GM12865 (cell line): ENCODE measurements around the gene NUP85.

Experiments
- DNase-seq: peaks from one replicate; pipeline ENCODE4 v3.0.0; 2010; ENCODE audit warnings: low read depth
- H3K4me3 ChIP-seq: 2 replicates; pipeline ENCODE4 v1.5.1; 2011; ENCODE audit warnings: mild to moderate bottlenecking, low read depth, low read length, control low read depth
- TF ChIP-seq, protein P1 (sequence below): IDR thresholded peaks from 2 replicates; pipeline ENCODE4 v1.5.1; 2011; ENCODE audit warnings: low read length, control low read depth, low read depth, inconsistent platforms; ENCODE audit not compliant: insufficient read depth; ENCODE audit errors: missing control alignments

NUP85 gene

DNA sequence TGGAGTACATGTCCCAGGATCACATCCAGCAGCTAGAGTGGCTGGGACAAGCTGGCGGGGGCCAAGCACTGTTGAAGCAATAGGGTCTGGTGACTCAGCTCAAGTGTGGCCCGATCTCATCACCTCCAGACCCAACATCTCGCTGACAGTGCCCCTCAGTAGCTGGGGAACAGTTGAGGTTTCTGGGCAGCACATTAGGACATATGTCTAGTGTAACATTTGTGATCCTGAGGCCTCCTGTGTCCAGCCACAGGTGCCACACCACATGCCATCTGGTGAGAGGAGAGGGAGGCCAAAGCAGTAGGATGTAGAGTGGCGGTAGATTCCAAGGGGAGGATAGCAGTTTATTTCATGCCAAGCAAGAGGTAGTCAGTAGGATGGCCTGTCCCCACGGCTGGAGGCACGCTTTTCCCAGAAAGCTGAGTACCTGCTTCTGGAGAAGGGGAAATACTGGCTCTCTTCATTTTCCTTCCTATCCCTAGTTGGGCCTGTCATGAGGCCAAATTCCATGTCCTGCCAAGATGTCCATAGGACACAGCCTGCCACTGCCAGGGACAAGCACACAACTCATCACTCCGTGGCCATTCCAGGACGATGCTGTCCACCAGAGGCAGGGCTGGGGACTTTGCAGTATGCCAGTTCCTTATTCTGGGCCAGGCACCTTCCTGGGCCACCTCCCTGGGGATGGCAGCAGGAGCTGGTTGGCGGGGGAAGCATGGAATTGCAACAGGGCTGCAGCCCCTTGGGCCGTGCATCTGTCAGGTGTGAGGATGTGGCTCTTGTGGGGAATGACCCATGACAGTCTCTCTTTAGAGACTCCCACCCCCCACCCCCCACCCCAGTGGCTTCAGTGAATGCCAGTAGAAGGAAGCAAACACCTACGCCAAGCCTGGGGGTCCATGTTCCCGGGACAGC, 31.9 kb downstream of the NUP85 start:
- TF ChIP-seq, protein P1, sequence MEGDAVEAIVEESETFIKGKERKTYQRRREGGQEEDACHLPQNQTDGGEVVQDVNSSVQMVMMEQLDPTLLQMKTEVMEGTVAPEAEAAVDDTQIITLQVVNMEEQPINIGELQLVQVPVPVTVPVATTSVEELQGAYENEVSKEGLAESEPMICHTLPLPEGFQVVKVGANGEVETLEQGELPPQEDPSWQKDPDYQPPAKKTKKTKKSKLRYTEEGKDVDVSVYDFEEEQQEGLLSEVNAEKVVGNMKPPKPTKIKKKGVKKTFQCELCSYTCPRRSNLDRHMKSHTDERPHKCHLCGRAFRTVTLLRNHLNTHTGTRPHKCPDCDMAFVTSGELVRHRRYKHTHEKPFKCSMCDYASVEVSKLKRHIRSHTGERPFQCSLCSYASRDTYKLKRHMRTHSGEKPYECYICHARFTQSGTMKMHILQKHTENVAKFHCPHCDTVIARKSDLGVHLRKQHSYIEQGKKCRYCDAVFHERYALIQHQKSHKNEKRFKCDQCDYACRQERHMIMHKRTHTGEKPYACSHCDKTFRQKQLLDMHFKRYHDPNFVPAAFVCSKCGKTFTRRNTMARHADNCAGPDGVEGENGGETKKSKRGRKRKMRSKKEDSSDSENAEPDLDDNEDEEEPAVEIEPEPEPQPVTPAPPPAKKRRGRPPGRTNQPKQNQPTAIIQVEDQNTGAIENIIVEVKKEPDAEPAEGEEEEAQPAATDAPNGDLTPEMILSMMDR, result no peak
- DNase-seq, result no peak
- no peak overlapping the region for H3K4me3 ChIP-seq

DNA sequence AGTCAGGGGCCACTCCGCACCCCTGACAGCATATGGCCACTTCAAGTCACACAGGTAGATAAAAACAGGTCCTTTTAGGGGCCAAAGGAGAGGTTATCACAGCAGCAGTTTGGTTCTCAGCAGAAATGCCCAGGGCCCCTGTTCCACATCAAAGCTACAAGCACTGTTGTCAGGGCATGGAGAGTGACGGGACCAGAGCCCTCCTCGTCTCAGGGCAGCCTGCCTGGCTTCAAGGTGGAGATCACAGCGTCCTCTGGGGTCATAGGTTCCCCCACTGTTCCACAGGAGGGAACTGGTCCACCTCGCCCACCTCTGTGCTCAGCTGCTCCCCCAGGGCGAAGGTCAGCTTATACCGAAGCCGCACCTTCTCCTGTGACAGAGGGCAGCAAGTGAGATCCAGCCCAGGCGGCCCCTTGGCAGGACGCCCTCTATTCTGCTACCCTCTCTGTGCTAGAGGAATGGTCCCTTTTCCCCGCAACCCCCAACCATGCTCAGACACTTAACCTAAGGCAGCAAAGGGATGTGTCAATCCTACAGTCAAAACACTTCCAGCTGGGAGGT, 32.6 kb downstream of the NUP85 start:
- TF ChIP-seq, protein P1, result no peak
- DNase-seq, result no peak
- H3K4me3 ChIP-seq, result no peak overlapping the region

DNA sequence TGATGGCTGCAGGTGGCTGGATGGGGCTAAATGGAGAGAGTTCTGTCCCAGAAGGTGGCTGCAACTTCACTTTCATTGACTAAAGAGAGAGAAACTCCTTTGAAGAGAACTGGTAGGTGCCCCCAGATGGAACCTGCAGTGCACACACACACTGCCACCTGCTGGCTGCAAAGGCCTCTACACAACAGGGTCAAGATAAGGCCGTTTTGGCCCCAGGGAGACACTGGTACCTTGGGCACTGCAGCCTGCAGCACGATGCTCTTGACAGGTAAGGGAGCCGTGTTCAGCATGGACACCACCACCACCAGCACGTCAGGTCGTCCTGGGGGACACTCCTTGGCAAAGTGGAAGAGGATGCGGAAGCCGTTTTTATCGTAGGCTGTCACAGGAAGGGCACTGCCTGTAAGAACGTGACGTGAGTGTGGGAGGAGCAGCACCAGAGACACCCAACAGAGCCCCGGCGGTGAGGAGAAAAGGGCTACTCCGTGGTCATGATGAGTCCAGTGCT, 33.3 kb downstream of the NUP85 start:
- TF ChIP-seq, protein P1, result peak; percentile 88
- H3K4me3 ChIP-seq, result no peak overlapping the region
- peak; percentile 86 for DNase-seq

DNA sequence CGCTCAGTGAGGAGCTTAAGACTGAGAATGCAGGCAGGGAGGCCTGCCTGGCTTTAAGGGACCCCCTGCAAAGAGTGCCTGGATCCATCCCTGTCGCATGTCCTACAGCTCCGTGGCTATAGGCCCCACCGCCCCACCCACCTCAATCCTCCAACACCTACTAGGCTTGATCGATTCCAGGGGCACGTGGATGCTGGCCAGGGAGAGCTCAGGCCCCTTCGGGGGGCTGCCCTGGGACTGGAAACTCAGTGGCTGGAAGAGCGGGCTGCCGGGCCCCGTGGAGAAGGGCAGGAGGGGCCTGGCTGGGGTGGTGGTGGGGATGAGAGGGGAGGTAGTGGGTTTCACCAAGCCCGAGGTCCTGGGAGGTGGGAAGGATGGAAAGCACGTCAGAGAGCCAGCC, 33.7 kb downstream of the NUP85 start:
- TF ChIP-seq, protein P1, result no peak
- DNase-seq, result no peak
- no peak overlapping the region for H3K4me3 ChIP-seq

DNA sequence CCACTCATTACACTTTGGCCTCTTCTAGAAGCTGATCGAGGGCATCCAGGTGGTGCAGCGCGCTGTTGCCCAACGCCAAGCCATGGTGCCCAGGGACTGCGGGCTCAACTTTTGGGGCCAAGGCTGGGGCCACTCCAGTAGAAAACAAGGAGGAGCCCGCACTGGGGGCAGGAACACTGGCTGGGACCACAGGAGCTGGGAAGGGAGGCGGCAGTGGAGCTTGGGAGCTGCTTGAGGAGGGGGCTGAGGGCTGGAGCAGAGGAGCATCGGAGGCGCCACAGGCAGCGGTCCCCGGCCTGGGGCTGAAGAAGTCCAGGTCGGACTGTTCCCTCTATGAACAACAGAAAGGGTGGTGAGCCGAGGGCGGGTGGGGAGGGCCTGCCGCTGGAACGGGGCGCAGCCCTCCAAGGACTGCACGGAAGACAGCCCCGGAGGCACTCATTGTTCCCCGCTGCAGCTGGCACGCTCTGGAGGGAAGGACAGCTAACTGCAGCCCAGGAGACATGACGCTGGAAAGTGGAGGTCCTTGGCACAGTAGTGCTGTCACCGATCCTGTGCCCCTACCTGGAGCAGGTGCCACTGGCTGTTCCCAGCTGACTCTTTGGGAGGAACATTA, 34.4 kb downstream of the NUP85 start:
- DNase-seq, result no peak
- TF ChIP-seq, protein P1, result no peak
- H3K4me3 ChIP-seq, result no peak overlapping the region

DNA sequence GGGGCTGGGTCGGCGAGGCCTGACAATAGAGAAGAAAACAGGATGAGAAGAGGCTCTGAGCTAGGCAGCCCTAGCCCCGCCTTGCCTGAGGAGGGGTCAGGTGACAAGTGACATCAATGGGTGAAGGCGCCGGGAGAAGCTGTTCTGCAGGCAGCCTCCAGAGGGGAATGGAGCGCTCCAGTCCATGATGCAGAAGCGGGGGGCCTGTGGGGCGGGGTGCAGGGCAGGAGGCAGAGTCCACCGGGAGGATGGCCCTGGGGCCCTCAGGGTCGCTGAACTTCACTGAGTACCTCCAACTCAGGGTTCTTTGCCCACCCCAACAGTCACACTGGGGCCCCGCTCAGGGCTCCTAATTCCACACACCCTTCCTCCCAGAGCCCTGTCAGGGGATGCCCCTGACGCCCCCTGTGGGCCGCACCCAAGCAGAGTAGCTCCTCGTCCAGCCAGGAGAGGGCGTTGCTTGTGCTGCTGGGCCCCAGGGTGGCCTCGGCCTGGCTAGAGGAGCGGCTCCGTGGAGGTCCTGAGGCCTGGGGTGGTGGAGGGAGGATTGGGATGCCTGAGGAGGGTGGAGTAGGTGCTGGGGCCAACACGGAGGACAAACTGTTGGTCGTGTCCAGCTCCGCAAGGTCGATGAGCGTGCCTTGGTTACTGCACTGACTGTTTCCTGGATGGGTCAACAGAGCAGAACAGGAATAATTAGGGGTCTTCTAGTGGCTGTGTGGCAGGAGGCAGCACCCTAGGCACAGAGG, 35.1 kb downstream of the NUP85 start:
- TF ChIP-seq, protein P1, result peak; percentile 72
- DNase-seq, result no peak
- H3K4me3 ChIP-seq, result no peak overlapping the region
